ENCODE data around the gene NHEJ1. TPM values are rescaled to one million over a fixed set of nuclear protein-coding genes. Genes with fewer than 3 reads are reported as not detected.
A peak's percentile ranks its signal among the peaks of the same experiment; 100 is the strongest.

NHEJ1 gene
- total RNA-seq, 1 experiment from 2014 or later = 16.7 TPM

DNA sequence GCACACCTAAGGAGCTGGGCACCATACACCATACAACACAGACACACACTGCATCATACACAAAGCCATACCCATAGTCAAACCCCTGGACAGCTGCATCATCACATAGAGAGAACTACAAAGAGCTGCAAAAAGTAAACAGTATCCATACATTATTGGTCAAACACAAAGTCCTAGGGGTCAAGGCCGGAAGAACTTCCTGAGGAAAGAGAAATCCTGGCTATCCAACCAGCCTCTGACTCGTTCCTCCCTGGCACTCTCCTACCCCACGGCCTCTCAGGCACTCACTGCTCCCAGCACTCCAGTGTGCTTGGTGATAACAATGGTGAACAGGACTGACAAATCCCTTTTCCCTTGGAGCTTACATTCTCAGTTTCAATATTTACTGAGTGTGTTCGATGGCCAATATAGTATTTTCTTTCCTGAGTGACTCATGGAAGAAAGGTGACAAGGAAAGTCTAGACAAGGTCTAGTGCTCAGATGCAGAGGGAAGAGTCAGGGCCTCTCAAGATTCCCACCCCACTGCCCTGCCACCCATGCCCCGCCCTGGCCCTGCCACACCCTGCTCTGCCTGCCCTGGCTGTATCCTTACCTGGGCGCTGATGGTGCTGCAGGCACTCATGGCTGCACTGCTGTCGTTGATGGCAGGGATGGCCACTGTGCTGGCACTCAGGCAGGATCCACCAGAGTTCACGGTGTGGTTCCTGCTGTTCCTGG lies 122.7 kb downstream of the NHEJ1 start:
- no peak overlapping the region for H3K4me3 ChIP-seq (ENCODE audit: low read length)
- peak overlapping the region; percentile 20; the same call in 1 of the 2 replicates for H3K9ac ChIP-seq (ENCODE audit: low read length)
- intact Hi-C loops (cut with micrococcal nuclease) = no loop called here
- H3K9me2 ChIP-seq (replicated peaks; ENCODE audit: low read length) = no peaks in the 10 kb centered on the region
- peak overlapping the region; percentile 87 for H3K27ac ChIP-seq (ENCODE audit: low read length)
- DNase-seq (peak; percentile 87), ATAC-seq (peak; percentile 82)
- CTCF ChIA-PET = no interaction called here
- POLR2A ChIA-PET (ENCODE audit: unreplicated experiment) = no interaction called here
- H3K4me1 ChIP-seq (ENCODE audit: insufficient read depth, low read length) = peaks cover 28% of the 10 kb centered on the region
- no peaks in the 10 kb centered on the region for H3K79me2 ChIP-seq (ENCODE audit: low read length)
- peaks cover 6% of the 10 kb centered on the region for H3F3A ChIP-seq (ENCODE audit: low read length, unreplicated experiment)
- H3K4me2 ChIP-seq (ENCODE audit: low read length) = peak overlapping the region; percentile 48
- peaks cover 21% of the 10 kb centered on the region for H3K27me3 ChIP-seq (ENCODE audit: low read length)
- no TSS peak for BruUV-seq (replicated peaks)
- H2AFZ ChIP-seq (ENCODE audit: low read length) = no peak overlapping the region
- no peaks in the 10 kb centered on the region for H3K36me3 ChIP-seq (ENCODE audit: low read depth, low read length)
- H3K9me3 ChIP-seq (ENCODE audit: low read length) = no peaks in the 10 kb centered on the region
- TF ChIP-seq EZH2phosphoT487 (IDR thresholded peaks at IDR 0.05; ENCODE audit: borderline replicate concordance, low read length) (no peak), EZH2 (IDR thresholded peaks at IDR 0.05; ENCODE audit: low read length, unreplicated experiment) (no peak)
- TF ChIP-seq, protein P1, sequence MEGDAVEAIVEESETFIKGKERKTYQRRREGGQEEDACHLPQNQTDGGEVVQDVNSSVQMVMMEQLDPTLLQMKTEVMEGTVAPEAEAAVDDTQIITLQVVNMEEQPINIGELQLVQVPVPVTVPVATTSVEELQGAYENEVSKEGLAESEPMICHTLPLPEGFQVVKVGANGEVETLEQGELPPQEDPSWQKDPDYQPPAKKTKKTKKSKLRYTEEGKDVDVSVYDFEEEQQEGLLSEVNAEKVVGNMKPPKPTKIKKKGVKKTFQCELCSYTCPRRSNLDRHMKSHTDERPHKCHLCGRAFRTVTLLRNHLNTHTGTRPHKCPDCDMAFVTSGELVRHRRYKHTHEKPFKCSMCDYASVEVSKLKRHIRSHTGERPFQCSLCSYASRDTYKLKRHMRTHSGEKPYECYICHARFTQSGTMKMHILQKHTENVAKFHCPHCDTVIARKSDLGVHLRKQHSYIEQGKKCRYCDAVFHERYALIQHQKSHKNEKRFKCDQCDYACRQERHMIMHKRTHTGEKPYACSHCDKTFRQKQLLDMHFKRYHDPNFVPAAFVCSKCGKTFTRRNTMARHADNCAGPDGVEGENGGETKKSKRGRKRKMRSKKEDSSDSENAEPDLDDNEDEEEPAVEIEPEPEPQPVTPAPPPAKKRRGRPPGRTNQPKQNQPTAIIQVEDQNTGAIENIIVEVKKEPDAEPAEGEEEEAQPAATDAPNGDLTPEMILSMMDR (conservative IDR thresholded peaks at IDR 0.05; ENCODE audit: low read depth, low read length) = no peak
- no peaks in the 10 kb centered on the region for H4K20me1 ChIP-seq (ENCODE audit: low read length)

- H3K9me3 ChIP-seq (ENCODE audit: low read length) = no peaks in the 10 kb centered on the region
- no peaks in the 10 kb centered on the region for H4K20me1 ChIP-seq (ENCODE audit: low read length)
- peak overlapping the region; percentile 60 for H3K27ac ChIP-seq (ENCODE audit: low read length)
- intact Hi-C loops (cut with micrococcal nuclease) = no loop called here
- no peak overlapping the region for H3K9ac ChIP-seq (ENCODE audit: low read length)
- no peaks in the 10 kb centered on the region for H3K36me3 ChIP-seq (ENCODE audit: low read depth, low read length)
- ChIA-PET POLR2A (ENCODE audit: unreplicated experiment) (no interaction called here), CTCF (interaction anchor here (0.6 kb wide), 1 partner anchor 120 kb away, joined by 4 read pairs; no protein-coding TSS in a partner anchor)
- DNase-seq (no peak), ATAC-seq (no peak)
- no peak for TF ChIP-seq EZH2phosphoT487 (IDR thresholded peaks at IDR 0.05; ENCODE audit: borderline replicate concordance, low read length)
- H3K4me2 ChIP-seq (ENCODE audit: low read length) = no peak overlapping the region
- H3K9me2 ChIP-seq (replicated peaks; ENCODE audit: low read length) = no peaks in the 10 kb centered on the region
- no peak overlapping the region for H3K4me3 ChIP-seq (ENCODE audit: low read length)
- no peaks in the 10 kb centered on the region for H3K79me2 ChIP-seq (ENCODE audit: low read length)
- peaks cover 6% of the 10 kb centered on the region for H3F3A ChIP-seq (ENCODE audit: low read length, unreplicated experiment)
- peaks cover 6% of the 10 kb centered on the region; the same call in 1 of the 2 replicates for H3K27me3 ChIP-seq (ENCODE audit: low read length)
- H3K4me1 ChIP-seq (ENCODE audit: insufficient read depth, low read length) = peaks cover 28% of the 10 kb centered on the region
- H2AFZ ChIP-seq (ENCODE audit: low read length) = no peak overlapping the region
- no TSS peak for BruUV-seq (replicated peaks)
Observed at GRCh38 chr2:219035942-219036341, 124.7 kb downstream of the NHEJ1 start.

GRCh38 chr2:219034823-219035222 lies 125.8 kb downstream of the NHEJ1 start:
- no peak for TF ChIP-seq EZH2phosphoT487 (IDR thresholded peaks at IDR 0.05; ENCODE audit: borderline replicate concordance, low read length)
- TF ChIP-seq, protein P1 (conservative IDR thresholded peaks at IDR 0.05; ENCODE audit: low read depth, low read length) = no peak
- TF ChIP-seq EZH2 (IDR thresholded peaks at IDR 0.05; ENCODE audit: low read length, unreplicated experiment) = no peak
- no TSS peak for BruUV-seq (replicated peaks)
- no peak for ATAC-seq

More at GRCh38 chr2:219034823-219035222, 125.8 kb downstream of the NHEJ1 start:
- H3K4me3 ChIP-seq (ENCODE audit: low read length) = no peak overlapping the region
- no peaks in the 10 kb centered on the region for H3K9me3 ChIP-seq (ENCODE audit: low read length)
- H3K27ac ChIP-seq (ENCODE audit: low read length) = no peak overlapping the region
- H4K20me1 ChIP-seq (ENCODE audit: low read length) = no peaks in the 10 kb centered on the region
- no peak for DNase-seq
- peaks cover 6% of the 10 kb centered on the region for H3F3A ChIP-seq (ENCODE audit: low read length, unreplicated experiment)
- H3K79me2 ChIP-seq (ENCODE audit: low read length) = no peaks in the 10 kb centered on the region
- ChIA-PET POLR2A (ENCODE audit: unreplicated experiment) (no interaction called here), CTCF (no interaction called here)
- H3K9ac ChIP-seq (ENCODE audit: low read length) = no peak overlapping the region
- peaks cover 23% of the 10 kb centered on the region for H3K4me1 ChIP-seq (ENCODE audit: insufficient read depth, low read length)
- no peaks in the 10 kb centered on the region for H3K27me3 ChIP-seq (ENCODE audit: low read length)
- H3K36me3 ChIP-seq (ENCODE audit: low read depth, low read length) = no peaks in the 10 kb centered on the region
- intact Hi-C loops (cut with micrococcal nuclease) = no loop called here
- no peak overlapping the region for H3K4me2 ChIP-seq (ENCODE audit: low read length)
- H3K9me2 ChIP-seq (replicated peaks; ENCODE audit: low read length) = no peaks in the 10 kb centered on the region
- H2AFZ ChIP-seq (ENCODE audit: low read length) = no peak overlapping the region

Measured in PC-3 (cell line).